Adrenal gland (tissue), 5 donors: ENCODE measurements around the gene NT5C3A.
"Not testable (repeated sequence)": the region's sequence is repeated elsewhere in the genome, so short reads cannot be mapped to it uniquely, and the experiment has no call there.

Experiments
- CTCF ChIP-seq, 6 experiments: fragments of 450-650 bp in 4 of 6; fragments of 200-600 bp in 2 of 6; sonication (generic) in 1 of 6; IDR thresholded peaks; 1 replicate in 5 of 6; 2 replicates in 1 of 6; pipeline versions ENCODE4 v1.5.1 to v1.8.0; 2016 to 2021; ENCODE audit warnings: antibody characterized with exemption in 6 of 6, mild to moderate bottlenecking in 2 of 6, moderate library complexity in 1 of 6
- POLR2A ChIP-seq, 2 donors: fragments of 450-650 bp; IDR thresholded peaks; one replicate each; pipeline ENCODE4 v1.6.1; 2017; ENCODE audit warnings: antibody characterized with exemption in 2 of 2, mild to moderate bottlenecking in 2 of 2, moderate library complexity in 1 of 2
- donor health status: DM: no; HTN: no; CAD: no.

- not testable (repeated sequence) for TF ChIP-seq CTCF, POLR2A (IDR thresholded peaks at IDR 0.05)
Measured at GRCh38 chr7:32988148-32988547, 74.4 kb downstream of the NT5C3A start.
